ENCODE measurements around the gene IFITM5. TPM values are rescaled to one million over a fixed set of nuclear protein-coding genes. Genes with fewer than 3 reads are reported as not detected.

Gene IFITM5
- total RNA-seq, 2 donors from 2014 or later: not detected

DNA sequence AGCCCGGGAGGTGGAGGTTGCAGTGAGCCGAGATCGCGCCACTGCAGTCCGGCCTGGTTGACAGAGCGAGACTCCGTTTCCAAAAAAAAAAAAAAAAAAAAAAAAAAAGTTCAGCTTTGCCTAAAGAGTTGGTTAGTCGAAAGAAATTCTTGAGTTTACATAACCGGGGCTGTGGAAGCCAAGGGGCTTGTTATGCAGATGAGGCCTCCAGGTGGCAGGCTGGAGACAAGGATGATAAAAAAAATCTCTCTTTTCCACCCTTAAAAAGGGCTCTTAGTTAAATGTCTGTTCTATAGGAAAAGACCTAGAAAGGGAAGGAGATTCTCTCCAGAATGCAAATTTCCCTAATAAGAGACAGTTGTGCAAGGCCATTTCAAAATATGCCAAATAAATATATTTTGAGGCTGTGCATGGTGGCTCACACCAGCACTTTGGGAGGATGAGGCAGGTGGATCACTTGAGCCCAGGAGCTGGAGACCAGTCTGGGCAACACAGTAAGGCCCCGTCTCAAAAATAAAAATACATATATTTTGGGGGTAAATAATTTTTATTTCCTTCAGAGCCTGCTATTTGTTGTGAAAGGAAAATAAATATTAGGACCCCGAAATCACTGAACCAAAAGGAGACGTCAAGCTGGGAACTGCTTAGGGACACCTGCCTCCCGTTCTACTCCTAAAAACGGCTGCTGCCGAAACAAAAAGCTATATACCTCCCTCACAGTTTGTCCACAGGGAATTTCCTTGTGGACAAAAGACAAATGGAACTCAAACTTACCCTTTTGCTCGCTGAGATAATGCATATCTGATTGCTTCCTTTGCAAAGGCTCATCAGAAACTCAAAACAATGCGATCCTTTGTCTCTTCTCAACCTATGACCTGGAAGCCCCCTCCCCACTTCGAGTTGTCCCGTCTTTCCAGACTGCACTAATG lies 5.9 kb upstream of the IFITM5 start:
- peaks cover 4% of the 10 kb centered on the region for H3K4me1 ChIP-seq (ENCODE audit: control insufficient read depth, insufficient read depth, low read length)
- Mint-ChIP-seq H3K36me3 (ENCODE audit: low read depth) (no peaks in the 10 kb centered on the region), H3K4me3 (no peak overlapping the region), H3K27me3 (ENCODE audit: insufficient read depth) (no peaks in the 10 kb centered on the region), H3K27ac (no peak overlapping the region), H3K9me3 (no peaks in the 10 kb centered on the region), H3K4me1 (peaks cover 48% of the 10 kb centered on the region)
- DNase-seq: peak; percentile 86
- no peak overlapping the region for H3K27ac ChIP-seq (ENCODE audit: low read depth, low read length)
- H3K9me3 ChIP-seq (ENCODE audit: control insufficient read depth, low read length): no peaks in the 10 kb centered on the region
- 42 to 43% methylated on average over 9 to 17 of the region's 19 CpGs for WGBS, 2 experiments (ENCODE audit: insufficient coverage in 1 of 2, insufficient read length in 1 of 2)
- no peaks in the 10 kb centered on the region for H3K27me3 ChIP-seq (ENCODE audit: control insufficient read depth, insufficient read depth, low read length, poor library complexity, severe bottlenecking)
- H3K9ac ChIP-seq (ENCODE audit: extremely low read depth, low read length, poor library complexity, severe bottlenecking): no peak overlapping the region
- no peak overlapping the region for H3K4me3 ChIP-seq (ENCODE audit: low read length)
- TF ChIP-seq, protein P1, sequence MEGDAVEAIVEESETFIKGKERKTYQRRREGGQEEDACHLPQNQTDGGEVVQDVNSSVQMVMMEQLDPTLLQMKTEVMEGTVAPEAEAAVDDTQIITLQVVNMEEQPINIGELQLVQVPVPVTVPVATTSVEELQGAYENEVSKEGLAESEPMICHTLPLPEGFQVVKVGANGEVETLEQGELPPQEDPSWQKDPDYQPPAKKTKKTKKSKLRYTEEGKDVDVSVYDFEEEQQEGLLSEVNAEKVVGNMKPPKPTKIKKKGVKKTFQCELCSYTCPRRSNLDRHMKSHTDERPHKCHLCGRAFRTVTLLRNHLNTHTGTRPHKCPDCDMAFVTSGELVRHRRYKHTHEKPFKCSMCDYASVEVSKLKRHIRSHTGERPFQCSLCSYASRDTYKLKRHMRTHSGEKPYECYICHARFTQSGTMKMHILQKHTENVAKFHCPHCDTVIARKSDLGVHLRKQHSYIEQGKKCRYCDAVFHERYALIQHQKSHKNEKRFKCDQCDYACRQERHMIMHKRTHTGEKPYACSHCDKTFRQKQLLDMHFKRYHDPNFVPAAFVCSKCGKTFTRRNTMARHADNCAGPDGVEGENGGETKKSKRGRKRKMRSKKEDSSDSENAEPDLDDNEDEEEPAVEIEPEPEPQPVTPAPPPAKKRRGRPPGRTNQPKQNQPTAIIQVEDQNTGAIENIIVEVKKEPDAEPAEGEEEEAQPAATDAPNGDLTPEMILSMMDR (conservative IDR thresholded peaks at IDR 0.05): peak; percentile 73
- no peaks in the 10 kb centered on the region for H3K36me3 ChIP-seq (ENCODE audit: control insufficient read depth, insufficient read depth, low read length)

DNA sequence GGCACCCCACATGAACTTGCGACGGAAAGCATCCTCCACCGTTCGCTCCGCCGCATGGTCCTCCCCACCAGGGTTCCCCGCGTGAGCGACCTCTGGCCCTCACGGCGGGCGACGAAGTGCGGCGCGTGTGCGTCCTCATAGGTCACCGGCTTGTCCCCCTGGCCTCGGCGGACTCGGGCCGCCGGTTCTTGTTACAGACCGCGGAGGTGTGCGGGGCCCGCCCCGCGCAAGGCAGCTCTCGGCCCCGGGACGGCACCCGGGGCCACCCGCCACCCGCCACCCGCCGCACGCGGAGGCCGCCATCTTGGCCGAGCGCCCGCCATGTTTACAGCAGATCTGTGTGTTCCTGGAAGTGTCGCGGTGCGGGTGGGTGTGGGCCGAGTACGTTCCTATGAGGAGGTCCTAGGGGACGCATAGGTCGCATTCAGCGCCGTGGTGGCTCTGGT lies 4.8 kb upstream of the IFITM5 start:
- no peaks in the 10 kb centered on the region for H3K36me3 Mint-ChIP-seq (ENCODE audit: low read depth)
- TF ChIP-seq, protein P1 (conservative IDR thresholded peaks at IDR 0.05): no peak
- peaks cover 44% of the 10 kb centered on the region for H3K4me1 Mint-ChIP-seq
- H3K36me3 ChIP-seq (ENCODE audit: control insufficient read depth, insufficient read depth, low read length): no peaks in the 10 kb centered on the region
- no peaks in the 10 kb centered on the region for H3K9me3 ChIP-seq (ENCODE audit: control insufficient read depth, low read length)
- H3K9me3 Mint-ChIP-seq: no peaks in the 10 kb centered on the region
- no peak overlapping the region for H3K27ac Mint-ChIP-seq
- 96 to 97% methylated on average over 45 to 52 of the region's 52 CpGs for WGBS, 2 experiments (ENCODE audit: insufficient coverage in 1 of 2, insufficient read length in 1 of 2)
- no peaks in the 10 kb centered on the region for H3K27me3 Mint-ChIP-seq (ENCODE audit: insufficient read depth)
- H3K9ac ChIP-seq (ENCODE audit: extremely low read depth, low read length, poor library complexity, severe bottlenecking): no peak overlapping the region
- peaks cover 5% of the 10 kb centered on the region for H3K4me1 ChIP-seq (ENCODE audit: control insufficient read depth, insufficient read depth, low read length)
- DNase-seq: no peak
- no peak overlapping the region for H3K4me3 ChIP-seq (ENCODE audit: low read length)
- H3K27me3 ChIP-seq (ENCODE audit: control insufficient read depth, insufficient read depth, low read length, poor library complexity, severe bottlenecking): no peaks in the 10 kb centered on the region
- H3K4me3 Mint-ChIP-seq: no peak overlapping the region
- no peak overlapping the region for H3K27ac ChIP-seq (ENCODE audit: low read depth, low read length)

DNA sequence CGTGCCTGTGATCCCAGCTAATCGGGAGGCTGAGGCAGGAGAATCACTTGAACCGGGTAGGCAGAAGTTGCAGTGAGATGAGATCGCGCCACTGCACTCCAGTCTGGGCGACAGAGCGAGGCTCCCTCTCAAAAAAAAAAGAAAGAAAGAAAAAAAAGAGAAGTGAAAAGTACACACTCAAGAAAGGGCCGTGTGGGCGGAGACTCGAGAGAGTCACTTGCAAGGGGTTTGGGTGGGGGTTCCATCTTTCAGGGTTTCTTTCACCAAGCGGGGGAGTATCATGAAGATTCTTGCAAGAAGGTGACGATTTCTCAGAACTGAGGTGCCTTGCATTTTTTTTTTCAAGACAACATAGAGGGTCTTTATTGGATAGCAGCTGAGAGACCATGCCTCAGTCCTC lies 4.0 kb upstream of the IFITM5 start:
- TF ChIP-seq, protein P1 (conservative IDR thresholded peaks at IDR 0.05): no peak

More for the DNA sequence above, 4.0 kb upstream of the IFITM5 start:
- H3K27me3 ChIP-seq (ENCODE audit: control insufficient read depth, insufficient read depth, low read length, poor library complexity, severe bottlenecking): no peaks in the 10 kb centered on the region
- Mint-ChIP-seq H3K27ac (no peak overlapping the region), H3K4me3 (no peak overlapping the region), H3K4me1 (peaks cover 41% of the 10 kb centered on the region), H3K36me3 (ENCODE audit: low read depth) (no peaks in the 10 kb centered on the region), H3K27me3 (ENCODE audit: insufficient read depth) (no peaks in the 10 kb centered on the region), H3K9me3 (no peaks in the 10 kb centered on the region)
- no peak for DNase-seq
- H3K9me3 ChIP-seq (ENCODE audit: control insufficient read depth, low read length): no peaks in the 10 kb centered on the region
- 94 to 98% methylated on average over 11 to 12 of the region's 12 CpGs for WGBS, 2 experiments (ENCODE audit: insufficient coverage in 1 of 2, insufficient read length in 1 of 2)
- H3K27ac ChIP-seq (ENCODE audit: low read depth, low read length): no peak overlapping the region
- no peak overlapping the region for H3K4me3 ChIP-seq (ENCODE audit: low read length)
- H3K4me1 ChIP-seq (ENCODE audit: control insufficient read depth, insufficient read depth, low read length): peaks cover 5% of the 10 kb centered on the region
- no peak overlapping the region for H3K9ac ChIP-seq (ENCODE audit: extremely low read depth, low read length, poor library complexity, severe bottlenecking)
- H3K36me3 ChIP-seq (ENCODE audit: control insufficient read depth, insufficient read depth, low read length): no peaks in the 10 kb centered on the region
